Measurements from ENCODE around the gene ZPBP2. TPM values are rescaled to one million over a fixed set of nuclear protein-coding genes. Genes with fewer than 3 reads are reported as not detected.

The ZPBP2 gene
- total and polyA plus RNA-seq, 10 donors, result 0.16 to 0.46 (median 0.23) TPM; not detected in 4

DNA sequence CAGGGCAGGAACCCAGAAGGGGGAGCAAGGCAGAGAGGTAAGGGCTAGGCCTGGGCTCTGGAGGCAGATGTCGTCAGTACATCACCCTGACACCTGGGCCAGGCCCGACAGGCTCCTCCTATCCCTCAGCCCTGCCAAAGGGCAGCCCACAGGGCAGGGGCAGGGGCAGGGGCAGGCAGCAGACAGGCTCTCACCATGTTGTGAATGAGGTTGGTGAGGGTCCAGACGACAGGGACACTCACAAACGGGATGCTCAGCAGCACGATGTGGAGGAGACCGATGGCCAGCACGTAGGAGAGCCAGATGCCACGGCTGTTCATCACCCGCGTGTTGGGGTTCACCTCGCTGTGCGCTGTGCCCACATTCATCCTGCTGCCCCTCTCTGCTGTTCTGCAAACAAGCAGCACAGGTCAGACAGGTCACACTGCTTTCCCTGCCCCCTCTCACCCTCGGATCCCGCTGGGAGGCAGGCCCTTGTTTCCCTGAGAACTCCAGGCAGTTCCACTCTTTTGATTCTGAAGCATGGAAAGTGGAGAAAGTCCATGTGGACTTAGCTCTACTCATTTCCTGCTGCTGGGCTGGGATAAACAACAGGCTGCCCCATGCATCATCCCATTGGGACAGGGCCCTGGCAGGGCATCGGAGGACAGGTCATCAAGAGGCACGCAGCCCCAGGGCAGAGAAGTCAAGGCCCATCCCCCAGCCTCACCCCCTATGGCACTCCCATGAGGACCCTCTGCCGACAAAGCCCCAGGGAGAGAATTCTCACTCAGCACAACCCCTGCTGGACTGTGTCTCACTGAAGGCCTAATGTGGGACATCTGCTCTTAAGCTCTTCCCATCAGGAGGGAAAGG, 56.1 kb downstream of the ZPBP2 start:
- Histone ChIP-seq H3K27me3 (replicated peaks in 1 of 7) (no peaks in the 10 kb centered on the region), H3K36me3 (peaks cover 3 to 55% (median 39%) of the 10 kb centered on the region in 6 donors), H3K9me3 (no peaks in the 10 kb centered on the region), H3K4me3 (peak overlapping the region in 1 of 8 donors; percentile 97), H3K4me1 (peaks cover 34 to 95% (median 79%) of the 10 kb centered on the region in 6 donors), H3K27ac (peak overlapping the region in 2 of 8 donors; percentile 91 to 93)
- TF ChIP-seq POLR2AphosphoS5 (IDR thresholded peaks at IDR 0.05) (no peak), CTCF (IDR thresholded peaks at IDR 0.05 in 8 of 11, conservative IDR thresholded peaks at IDR 0.05 in 3 of 11) (no peak), POLR2A (IDR thresholded peaks at IDR 0.05) (no peak)
- DNase-seq, result no peak
- intact Hi-C loops (cut with DNase I; ENCODE audit: low total_unique reads), result no loop called here
- 83 to 96% (median 87%) methylated on average over 12 to 17 of the region's 17 CpGs for WGBS, 5 donors

GRCh38 chr17:39924691-39925055, 56.7 kb downstream of the ZPBP2 start:
- intact Hi-C loops (cut with DNase I; ENCODE audit: low total_unique reads), result no loop called here
- no peak for DNase-seq
- Histone ChIP-seq H3K27ac (peak overlapping the region in 5 of 8 donors; percentile 10 to 93 (median 88)), H3K9me3 (no peaks in the 10 kb centered on the region), H3K27me3 (replicated peaks in 1 of 7) (no peaks in the 10 kb centered on the region), H3K4me3 (peak overlapping the region in 1 of 8 donors; percentile 97), H3K4me1 (peaks cover 38 to 98% (median 83%) of the 10 kb centered on the region in 6 donors), H3K36me3 (peaks cover 3 to 48% (median 36%) of the 10 kb centered on the region in 6 donors)
- WGBS, 5 donors, result 67 to 93% (median 83%) methylated on average over 3 of the region's 3 CpGs
- TF ChIP-seq CTCF (IDR thresholded peaks at IDR 0.05 in 8 of 11, conservative IDR thresholded peaks at IDR 0.05 in 3 of 11) (no peak), POLR2A (IDR thresholded peaks at IDR 0.05) (no peak), POLR2AphosphoS5 (IDR thresholded peaks at IDR 0.05) (no peak)

GRCh38 chr17:39925282-39926134, 57.5 kb downstream of the ZPBP2 start:
- DNase-seq, result no peak
- peak overlapping the region in 6 of 8 donors; percentile 74 to 97 (median 95) for H3K4me3 ChIP-seq
- H3K27me3 ChIP-seq (replicated peaks in 1 of 7), result no peaks in the 10 kb centered on the region
- H3K4me1 ChIP-seq, result peaks cover 37 to 93% (median 81%) of the 10 kb centered on the region in 6 donors
- peaks cover 3 to 40% (median 32%) of the 10 kb centered on the region in 6 donors for H3K36me3 ChIP-seq
- no peaks in the 10 kb centered on the region for H3K9me3 ChIP-seq
- TF ChIP-seq CTCF (IDR thresholded peaks at IDR 0.05 in 8 of 11, conservative IDR thresholded peaks at IDR 0.05 in 3 of 11) (no peak), POLR2AphosphoS5 (IDR thresholded peaks at IDR 0.05) (no peak), POLR2A (IDR thresholded peaks at IDR 0.05) (no peak)
- WGBS, 5 donors, result 82 to 93% (median 90%) methylated on average over 11 of the region's 11 CpGs
- peak overlapping the region in 6 of 8 donors; percentile 82 to 93 (median 87) for H3K27ac ChIP-seq
- intact Hi-C loops (cut with DNase I; ENCODE audit: low total_unique reads), result no loop called here

Data from spleen (tissue), 11 donors.